HG03521 (cell line): ENCODE data around the gene SEC31A.
"Not testable (repeated sequence)": the region's sequence is repeated elsewhere in the genome, so short reads cannot be mapped to it uniquely, and the experiment has no call there.

ENCODE experiments used
- ATAC-seq: cut with Tn5 transposase; IDR thresholded peaks from one replicate; pipeline ENCODE4 v1.9.1; 2021; ENCODE audit warnings: mild to moderate bottlenecking, moderate library complexity; ENCODE audit not compliant: unreplicated experiment

The SEC31A gene

DNA sequence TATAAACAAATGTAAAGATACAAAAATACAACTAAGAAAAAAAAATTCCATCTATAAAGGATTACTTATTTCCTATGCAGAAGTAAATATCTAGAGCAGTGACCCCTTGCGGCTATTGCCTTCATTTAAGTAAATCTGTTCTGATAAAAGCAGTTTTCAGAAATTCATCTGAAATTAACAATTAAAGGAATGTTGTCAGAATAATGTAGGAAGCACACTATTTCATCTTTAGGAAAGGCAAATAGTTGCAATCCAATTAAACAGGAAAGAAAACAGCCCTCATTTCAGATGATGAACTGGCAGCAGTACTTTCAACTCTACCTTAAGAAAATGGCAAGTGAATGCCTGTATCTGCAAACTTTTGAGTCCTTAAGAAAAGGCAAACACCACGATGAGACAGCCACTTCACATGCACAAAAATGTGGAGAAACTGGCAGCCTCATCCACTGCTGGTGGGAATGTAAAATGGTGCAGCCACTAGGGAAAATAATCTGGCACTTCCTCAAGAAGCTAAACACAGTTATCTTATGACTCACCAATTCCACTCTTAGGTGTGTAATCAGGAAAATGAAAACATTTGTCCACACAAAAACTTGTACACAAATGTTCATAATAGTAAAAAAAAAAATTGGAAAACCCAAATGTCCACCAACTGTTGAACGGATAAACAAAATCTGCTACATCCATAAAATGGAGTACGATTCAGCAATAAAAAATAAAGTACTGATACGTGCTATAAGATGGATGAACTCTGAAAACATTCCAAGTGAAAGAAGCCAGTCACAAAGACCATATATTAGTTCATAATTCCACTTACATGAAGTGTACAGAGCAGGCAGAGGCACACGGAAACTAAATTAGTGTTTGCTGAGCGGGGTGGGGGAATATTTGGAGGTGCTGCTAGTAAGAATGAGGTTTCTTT is 7.6 kb upstream of the SEC31A start:
- no peak for ATAC-seq

DNA sequence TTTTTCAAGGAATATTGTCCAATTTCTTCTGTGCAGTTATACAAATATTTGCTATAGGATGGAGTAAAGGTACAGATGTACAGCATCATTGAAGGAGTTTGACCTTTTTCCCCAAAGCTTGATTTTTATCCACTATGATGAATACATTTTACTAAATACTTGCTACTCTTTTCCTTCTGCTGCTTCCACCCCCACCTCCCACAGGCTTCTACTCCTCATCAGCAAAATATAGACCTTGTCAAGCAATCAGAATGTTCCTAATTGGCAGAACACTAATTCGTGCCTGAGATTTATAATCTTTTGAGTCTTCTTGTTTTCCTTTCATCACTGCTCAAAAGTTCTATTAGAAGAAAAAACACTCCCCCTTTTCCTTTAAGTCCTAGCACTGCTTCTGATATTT is 5.8 kb upstream of the SEC31A start:
- ATAC-seq, result no peak

DNA sequence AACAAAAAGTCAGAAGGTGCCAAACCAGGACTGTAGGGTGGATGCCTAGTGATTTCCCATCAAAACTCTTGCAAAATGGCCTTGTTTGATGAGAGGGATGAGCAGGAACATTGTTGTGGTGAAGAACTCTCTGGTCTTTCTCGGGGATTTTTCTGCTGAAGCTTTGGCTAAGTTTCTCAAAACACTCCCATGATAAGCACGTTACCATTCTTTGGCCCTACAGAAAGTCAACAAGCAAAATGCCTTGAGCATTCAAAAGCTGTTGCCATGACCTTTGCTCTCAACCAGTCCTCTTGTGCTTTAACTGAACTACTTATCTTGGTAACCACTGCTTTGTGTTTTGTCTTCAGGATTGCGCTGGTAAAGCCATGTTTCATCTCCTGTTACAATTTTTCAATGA is 3.0 kb upstream of the SEC31A start:
- ATAC-seq, result no peak

DNA sequence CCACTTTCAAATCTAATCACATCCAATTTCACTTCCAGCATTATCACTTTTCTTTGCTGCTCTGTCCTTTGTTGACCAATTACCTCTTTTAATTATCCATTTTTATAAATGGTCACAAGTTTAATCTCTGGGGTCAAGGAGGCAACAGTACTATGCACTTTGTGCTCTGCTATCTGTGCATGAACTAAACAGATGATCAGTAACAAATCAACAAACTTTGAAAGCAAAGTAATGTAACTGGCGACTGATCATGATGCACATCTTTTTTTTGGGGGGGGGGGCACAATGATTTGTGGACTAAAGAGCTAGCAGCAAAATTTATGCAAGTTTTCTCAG is 1.5 kb upstream of the SEC31A start:
- ATAC-seq, result no peak

DNA sequence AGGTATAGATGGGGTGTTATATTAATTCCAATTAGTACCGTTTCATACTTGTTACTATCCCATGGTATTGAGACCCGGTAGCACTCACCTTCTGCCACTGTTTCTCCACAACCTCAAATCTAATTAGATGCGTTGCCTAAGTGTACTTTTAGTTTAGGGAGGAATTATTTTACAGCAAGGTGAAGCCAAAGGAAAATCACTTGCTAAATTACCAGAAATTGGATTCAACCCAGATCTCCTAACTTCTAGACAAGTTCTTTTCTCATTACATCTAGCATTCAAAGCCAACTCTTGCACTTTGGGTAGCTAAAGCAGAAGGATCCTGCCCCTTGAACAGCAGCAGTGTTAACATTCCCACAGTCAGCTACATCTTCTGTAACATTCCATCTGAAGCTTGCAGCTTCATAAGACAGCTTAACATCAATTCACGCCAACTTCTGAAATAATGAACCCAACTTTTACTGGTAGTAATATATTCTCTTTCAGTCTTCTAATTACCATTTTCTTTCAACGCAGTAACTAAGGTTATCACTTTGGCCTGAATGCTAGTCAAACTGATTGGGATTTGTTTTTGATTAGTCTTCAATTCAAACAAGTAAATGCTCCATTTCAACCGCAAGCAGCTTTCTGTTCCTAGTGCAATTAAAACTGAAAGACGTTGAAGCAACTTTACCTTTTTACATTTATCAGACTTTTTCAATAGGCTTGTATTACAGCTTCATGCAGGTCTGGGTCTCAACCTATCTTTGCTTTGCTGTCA is 934 bp upstream of the SEC31A start:
- no peak for ATAC-seq

DNA sequence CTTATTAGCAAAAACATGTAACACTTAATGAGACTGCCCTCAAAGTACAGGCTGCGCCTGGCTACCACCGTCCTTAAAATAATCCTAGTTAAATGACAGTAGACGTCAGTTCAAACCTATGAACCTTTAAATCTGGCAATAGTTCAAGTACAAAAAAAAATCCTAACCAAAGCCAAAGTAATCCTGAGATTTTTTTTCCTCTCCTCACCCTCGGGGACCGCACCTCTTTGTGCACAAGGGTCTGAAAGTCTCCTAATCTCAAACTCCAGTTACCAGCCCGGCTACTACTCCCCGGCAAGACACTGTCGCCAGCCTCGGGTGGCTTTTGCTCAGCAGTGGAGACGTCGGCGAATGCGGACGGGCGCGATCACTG is 439 bp downstream of the SEC31A start:
- no peak for ATAC-seq

DNA sequence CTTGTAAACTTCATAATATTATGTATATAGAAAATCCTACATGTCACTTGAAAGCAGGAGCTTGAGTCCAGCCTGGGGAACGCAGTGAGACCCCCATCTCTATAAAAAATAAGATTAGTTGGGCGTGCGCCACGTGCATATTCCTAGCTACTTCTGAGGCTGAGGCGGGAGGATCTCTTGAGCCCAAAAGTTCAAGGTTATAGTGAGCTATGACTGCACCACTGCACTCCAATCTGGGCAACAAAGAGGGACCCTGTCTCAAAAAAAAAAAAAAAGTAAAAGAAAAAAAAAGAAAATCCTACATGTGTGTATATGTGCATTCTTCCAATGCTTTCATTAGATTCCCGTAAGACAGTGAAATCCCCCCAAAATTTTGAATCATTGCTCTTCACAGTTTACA is 1.7 kb downstream of the SEC31A start:
- ATAC-seq, result no peak

DNA sequence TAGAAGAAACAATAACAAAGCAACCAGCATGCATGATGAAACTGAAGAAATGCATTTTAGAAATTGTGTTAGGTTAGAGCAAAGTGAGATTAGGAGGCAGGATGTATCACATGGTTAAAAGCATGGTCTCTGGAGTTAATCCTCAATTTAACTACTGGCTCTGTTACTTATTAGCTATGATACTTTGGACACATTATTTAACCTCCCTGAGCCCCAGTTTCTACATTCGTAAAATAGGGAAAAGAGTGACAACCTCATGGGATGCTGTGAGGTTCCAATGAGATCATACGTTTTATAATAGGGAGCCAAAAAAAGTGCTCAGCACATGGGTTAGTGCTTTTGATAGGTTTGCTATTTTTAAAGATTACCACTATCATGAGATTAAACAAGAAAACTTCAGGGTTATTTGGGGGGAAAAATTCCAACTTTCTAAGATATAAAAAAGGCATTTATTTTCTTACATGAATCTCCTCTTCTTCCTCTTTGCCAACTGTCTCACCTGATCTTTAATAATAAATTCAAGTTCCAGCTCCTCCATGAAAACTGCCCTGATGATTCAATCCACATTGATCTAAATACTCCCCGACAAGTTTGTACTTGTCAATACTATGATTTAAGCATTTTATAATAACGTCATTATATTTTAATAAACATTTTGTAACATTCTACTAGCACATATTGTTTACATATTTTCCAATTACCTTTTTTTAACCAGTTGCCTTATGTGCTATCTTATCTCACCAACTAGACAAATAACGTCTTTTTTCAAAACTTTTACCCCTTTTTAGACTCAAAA is 4.6 kb downstream of the SEC31A start:
- no peak for ATAC-seq

DNA sequence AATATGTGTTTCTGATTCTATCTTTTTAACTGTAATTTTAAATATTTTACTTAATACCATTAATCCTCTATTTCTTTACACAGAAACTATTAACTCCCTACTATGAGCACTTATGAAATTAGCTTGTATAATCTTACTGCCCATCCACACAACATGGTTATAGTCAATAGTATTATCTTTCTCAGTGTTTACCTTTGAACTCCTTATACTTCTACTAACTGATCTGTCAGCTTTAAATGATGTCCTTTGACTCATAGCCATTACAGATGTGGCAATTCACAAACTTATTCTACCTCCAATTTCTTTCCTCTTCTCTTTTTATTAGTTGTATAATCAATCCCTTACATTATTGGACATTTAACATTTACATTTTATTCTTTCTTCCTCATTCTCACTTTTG is 5.5 kb downstream of the SEC31A start:
- ATAC-seq, result no peak

DNA sequence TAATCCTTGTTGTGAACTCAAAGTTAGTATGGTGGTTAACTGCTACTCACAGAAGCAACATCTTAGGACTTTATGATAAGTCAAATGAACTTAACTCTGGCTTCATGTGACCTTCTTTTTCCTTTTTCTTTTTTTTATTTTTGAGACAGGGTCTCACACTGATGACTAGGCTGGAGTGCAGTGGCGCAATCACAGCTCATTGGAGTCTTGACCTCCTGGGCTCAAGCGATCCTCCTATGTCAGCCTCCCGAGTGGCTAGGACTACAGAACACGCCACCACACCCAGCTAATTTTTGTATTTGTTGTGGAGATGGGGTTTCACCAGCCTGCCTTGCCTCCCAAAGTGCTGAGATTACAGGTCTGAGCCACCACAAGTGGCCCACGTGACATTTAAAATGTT is 22.4 kb downstream of the SEC31A start:
- ATAC-seq, result no peak

DNA sequence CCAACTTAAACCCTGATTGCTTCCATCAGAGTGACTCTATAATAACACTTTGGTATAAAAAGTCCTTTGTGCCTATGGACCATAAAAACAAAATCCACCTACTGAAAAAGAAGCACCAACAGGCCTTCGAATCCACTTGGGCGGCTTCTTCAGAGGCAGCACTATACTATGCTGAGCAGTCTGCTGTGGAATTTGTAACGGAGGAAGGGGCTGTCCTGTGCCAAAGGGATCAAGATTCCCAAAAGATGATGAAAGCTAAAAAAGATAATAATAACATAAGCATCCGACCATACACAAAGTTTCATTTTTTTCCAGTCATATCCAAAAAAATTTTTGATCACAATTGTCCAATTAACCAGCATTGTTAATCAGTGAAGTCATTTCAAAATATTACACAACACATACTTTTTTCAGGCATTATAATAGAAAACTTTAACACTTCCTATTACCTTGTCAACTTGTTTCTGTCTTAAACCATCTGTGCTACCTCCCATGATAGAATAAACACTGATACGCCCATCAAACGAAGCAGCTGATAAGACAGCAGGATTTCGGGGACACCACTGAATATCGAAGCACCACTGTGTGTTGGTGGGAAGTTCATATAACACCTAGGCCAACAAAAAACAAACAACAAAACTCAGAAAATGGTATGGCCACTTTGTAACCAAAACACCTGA is 24.1 kb downstream of the SEC31A start:
- ATAC-seq, result no peak

DNA sequence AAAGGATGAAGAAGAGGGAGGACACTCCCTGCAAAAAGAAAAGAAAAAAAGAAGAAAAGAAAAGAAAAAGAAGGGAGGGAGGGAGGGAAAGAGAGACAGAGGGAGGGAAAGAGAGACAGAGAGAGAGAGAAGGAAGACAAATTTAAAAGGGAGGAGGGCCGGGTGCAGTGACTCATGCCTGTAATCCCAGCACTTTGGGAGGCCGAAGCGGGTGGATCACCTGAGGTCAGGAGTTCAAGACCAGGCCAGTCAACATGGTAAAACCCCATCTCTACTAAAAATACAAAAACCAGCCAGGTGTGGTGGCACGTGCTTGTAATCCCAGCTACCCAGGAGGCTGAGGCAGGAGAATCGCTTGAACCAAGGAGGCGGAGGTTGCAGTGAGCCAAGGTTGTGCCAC is 24.9 kb downstream of the SEC31A start:
- ATAC-seq, result not testable (repeated sequence)

DNA sequence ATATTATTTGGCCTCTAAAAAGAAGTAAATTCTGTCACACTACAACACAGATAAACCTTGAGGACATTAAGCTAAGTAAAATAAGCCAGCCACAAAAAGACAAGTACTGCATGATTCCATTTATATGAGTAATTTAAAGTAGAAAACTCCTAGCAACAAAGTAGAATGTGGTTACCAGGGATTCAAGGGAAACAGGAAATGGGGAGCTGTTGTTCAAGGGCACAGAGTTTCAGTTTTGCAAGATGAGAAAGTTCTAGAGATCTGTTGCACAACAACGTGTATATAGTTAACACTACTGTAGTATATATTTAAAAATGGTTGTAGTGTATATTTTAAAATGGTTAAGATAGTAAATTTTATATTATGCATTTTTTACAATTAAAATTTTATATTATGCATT is 25.4 kb downstream of the SEC31A start:
- no peak for ATAC-seq

DNA sequence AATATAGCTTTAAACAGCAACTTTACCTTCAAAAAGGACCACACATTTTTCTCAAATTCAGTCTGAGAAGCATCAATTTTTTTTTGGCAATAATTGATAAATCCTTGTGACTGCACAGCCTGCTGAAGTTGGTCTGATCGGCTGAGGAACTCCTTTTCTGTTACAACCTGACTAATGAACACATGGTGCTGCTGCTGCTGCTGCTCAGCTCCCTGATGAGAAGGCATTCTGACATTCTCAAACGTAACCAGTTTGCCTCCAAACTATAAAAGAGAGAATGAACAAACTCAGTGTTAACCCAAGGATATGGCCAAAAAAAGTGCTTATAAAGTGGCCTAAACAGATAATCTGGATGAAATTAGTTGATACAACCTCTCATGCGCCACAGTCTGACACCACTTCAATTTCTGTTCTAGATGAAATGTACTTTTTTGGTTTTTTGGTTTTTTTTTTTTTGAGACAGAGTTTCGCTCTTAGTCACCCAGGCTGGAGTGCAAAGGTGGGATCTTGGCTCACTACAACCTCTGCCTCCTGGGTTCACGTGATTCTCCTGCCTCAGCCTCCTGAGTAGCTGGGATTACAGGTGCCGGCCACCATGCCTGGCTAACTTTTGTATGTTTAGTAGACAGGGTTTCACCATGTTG is 26.5 kb downstream of the SEC31A start:
- no peak for ATAC-seq

DNA sequence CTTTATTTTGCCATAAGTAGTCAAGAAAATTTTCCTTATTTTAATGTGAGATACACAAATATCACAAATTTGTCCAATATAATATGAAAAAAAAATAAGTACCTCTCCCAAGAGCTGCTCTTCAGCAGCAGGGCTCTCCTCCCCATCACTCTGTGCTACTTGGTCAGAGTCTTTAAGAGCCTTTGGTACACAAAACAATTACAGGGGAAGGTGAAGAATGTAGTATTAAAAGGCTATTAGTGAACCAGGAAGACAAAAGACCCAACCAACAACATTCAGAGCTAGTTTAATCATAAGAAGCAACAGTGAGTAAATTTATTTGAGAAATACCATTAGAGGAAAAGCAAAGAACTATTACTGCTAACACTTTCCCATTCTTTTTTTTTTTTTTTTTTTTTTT is 29.4 kb downstream of the SEC31A start:
- no peak for ATAC-seq

DNA sequence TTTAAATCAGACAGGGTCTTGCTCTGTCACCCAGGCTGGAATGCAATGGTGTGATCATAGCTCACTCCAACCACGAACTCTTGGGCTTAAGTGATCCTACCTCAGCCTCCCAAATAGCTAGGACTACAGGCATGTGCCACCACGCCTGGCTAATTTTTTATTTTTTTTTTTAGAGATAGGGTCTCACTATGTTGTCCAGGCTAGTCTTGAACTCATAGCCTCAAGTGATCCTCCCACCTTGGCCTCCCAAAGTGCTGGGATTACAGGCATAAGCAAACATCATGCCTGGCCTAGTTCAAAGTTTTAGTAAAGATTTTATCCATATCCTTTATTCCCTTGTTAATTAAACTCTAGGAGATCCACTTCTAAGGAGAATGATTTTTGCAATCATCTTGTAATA is 30.5 kb downstream of the SEC31A start:
- not testable (repeated sequence) for ATAC-seq

DNA sequence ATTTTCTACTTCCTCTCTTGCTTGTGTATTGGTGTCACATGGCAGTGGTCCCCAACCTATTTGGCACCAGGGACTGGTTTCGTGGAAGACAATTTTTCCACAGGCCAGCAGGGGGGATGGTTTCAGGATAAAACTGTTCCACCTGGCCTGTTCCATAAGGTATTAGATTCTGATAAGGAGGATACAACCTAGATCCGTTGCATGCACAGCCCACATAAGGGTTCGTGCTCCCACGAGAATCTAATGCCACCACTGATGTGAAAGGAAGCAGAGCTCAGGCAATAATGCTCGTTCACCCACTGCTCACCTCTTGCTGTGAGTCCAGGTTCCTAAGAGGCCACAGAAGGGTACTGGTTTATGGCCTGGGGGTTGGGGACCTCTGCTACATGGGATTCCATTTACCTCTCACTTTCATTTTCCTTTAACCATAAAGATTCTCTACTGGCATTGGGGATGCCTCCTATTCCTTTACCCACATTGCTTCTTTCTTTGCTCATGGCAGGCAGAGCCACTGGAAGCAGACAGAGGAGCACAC is 38.1 kb downstream of the SEC31A start:
- ATAC-seq, result no peak

DNA sequence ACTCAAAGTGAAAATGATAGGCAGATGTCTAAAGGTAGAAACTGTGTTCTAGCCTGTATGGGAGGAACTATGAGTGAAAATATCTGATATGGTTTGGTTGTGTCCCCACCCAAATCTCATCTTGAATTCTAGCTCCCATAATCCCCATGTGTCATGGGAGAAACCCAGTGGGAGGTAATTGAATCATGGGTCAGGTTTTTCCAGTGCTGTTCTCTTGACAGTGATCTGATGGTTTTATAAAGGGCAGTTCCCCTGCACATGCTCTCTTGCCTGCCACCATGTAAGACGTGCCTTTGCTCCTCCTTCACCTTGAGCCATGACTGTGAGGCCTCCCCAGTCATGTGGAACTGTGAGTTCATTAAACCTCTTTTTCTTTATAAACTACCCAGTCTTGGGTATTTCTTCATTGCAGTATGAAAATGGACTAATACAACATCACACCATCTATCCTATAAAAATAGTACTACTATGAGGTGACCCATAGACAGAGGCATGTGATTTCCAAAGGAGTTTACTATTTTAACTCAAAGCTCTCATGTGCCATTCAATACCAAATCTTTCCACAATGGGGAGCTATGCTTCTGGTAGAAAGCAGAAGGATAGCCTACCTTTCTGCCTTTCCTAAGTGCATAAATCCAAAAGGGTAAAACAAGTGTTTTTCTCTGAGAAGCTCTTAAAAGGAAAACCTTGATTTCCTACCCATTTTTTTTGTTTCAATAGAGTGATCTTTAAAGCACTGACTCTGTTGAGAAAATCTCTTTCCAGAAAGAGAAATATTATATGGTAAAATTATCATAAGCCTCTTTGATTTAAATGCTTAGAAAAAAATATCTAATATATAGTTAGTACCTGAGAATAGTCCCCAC is 38.8 kb downstream of the SEC31A start:
- no peak for ATAC-seq

DNA sequence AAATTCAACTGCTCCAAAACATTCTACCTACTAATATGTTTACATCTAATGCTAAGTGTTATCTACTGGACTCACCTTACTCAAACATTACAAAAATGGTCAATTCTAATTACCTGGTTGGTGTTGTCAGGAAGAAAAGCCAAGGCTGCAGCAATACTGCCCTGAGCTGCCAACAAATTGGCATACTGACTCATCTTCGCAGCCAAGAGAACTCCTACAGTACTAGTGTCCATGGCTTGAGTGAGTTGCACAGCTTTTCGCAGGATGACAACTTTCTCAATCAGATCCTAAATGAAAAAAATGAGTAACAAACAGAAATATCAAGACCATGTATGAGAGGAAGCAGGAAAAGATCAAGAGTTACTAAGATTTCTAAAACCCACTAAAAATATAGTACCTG is 39.6 kb downstream of the SEC31A start:
- ATAC-seq, result no peak
